OCI-LY1 (cell line): ENCODE measurements around the gene ZNF688.
A peak's percentile ranks its signal among the peaks of the same experiment; 100 is the strongest.

Source experiments
- H2AFZ ChIP-seq: fragments of 200-600 bp; sonication (generic), shearing (Covaris generic); 2 replicates; pipeline ENCODE4 v1.6.0; 2014; ENCODE audit warnings: antibody characterized with exemption, mild to moderate bottlenecking, low read length
- H3F3A ChIP-seq: fragments of 200-600 bp; sonication (generic), shearing (Covaris generic); 2 replicates; pipeline ENCODE4 v1.6.0; 2014; ENCODE audit warnings: mild to moderate bottlenecking, antibody characterized with exemption, low read length, moderate library complexity; ENCODE audit not compliant: insufficient read depth
- H3K27ac ChIP-seq: fragments of 200-600 bp; sonication (generic); 2 replicates; pipeline ENCODE4 v1.5.1; 2014; ENCODE audit warnings: low read length, mixed run types, mild to moderate bottlenecking, low read depth; ENCODE audit not compliant: poor library complexity, severe bottlenecking
- H3K27me3 ChIP-seq: fragments of 200-600 bp; sonication (generic); 2 replicates; pipeline ENCODE4 v1.6.0; 2014; ENCODE audit warnings: antibody characterized with exemption, mild to moderate bottlenecking, low read length, moderate library complexity; ENCODE audit not compliant: insufficient read depth
- H3K36me3 ChIP-seq: fragments of 200-600 bp; sonication (generic); 2 replicates; pipeline ENCODE4 v1.6.1; 2014; ENCODE audit warnings: mild to moderate bottlenecking, antibody characterized with exemption, low read length, moderate library complexity, mixed read lengths; ENCODE audit not compliant: insufficient read depth
- H3K4me1 ChIP-seq: fragments of 200-600 bp; sonication (generic); 2 replicates; pipeline ENCODE4 v1.5.1; 2014; ENCODE audit warnings: mild to moderate bottlenecking, low read length, moderate library complexity; ENCODE audit not compliant: insufficient read depth, severe bottlenecking
- H3K4me2 ChIP-seq: fragments of 200-600 bp; sonication (generic), shearing (Covaris generic); 2 replicates; pipeline ENCODE4 v1.6.1; 2014; ENCODE audit warnings: low read length
- H3K4me3 ChIP-seq: fragments of 200-600 bp; sonication (generic); 2 replicates; pipeline ENCODE4 v1.5.1; 2014; ENCODE audit warnings: low read length, low read depth, mild to moderate bottlenecking, mixed read lengths; ENCODE audit not compliant: poor library complexity, severe bottlenecking
- H3K79me2 ChIP-seq: fragments of 200-600 bp; shearing (Covaris generic); 2 replicates; pipeline ENCODE4 v1.6.1; 2016; ENCODE audit warnings: mixed run types, low read length, mixed read lengths; ENCODE audit not compliant: insufficient read depth
- H3K9ac ChIP-seq: fragments of 200-600 bp; sonication (generic), shearing (Covaris generic); 2 replicates; pipeline ENCODE4 v1.6.1; 2014; ENCODE audit warnings: mild to moderate bottlenecking, low read length, mixed read lengths
- H3K9me2 ChIP-seq: fragments of 200-600 bp; sonication (generic), shearing (Covaris generic); 2 replicates; pipeline ENCODE4 v1.6.1; 2014; ENCODE audit warnings: low read depth, mild to moderate bottlenecking, low read length, mixed read lengths
- H3K9me3 ChIP-seq: fragments of 200-600 bp; shearing (Covaris generic); 2 replicates; pipeline ENCODE4 v1.6.1; 2014; ENCODE audit warnings: low read length, mixed read lengths
- H4K20me1 ChIP-seq: fragments of 200-600 bp; sonication (generic), shearing (Covaris generic); 2 replicates; pipeline ENCODE4 v1.6.0; 2016; ENCODE audit warnings: mild to moderate bottlenecking, low read length; ENCODE audit not compliant: insufficient read depth
- CTCF ChIP-seq: fragments of 200-600 bp; sonication (generic), shearing (Covaris generic); IDR thresholded peaks from 2 replicates; pipeline ENCODE4 v1.5.1; 2017; ENCODE audit warnings: mild to moderate bottlenecking, antibody characterized with exemption, low read length, moderate library complexity, mixed read lengths
- EZH2 ChIP-seq: fragments of 200-600 bp; sonication (generic), shearing (Covaris generic); IDR thresholded peaks from 2 replicates; pipeline ENCODE4 v1.8.0; 2017; ENCODE audit warnings: borderline replicate concordance, mixed run types, mild to moderate bottlenecking, antibody characterized with exemption, low read length, moderate library complexity, mixed read lengths

The ZNF688 gene

GRCh38 chr16:30530163-30531037 is 41.1 kb downstream of the ZNF688 start:
- H3F3A ChIP-seq: peaks cover 4% of the 10 kb centered on the region; the same call in 1 of the 2 replicates
- TF ChIP-seq CTCF: no peak
- TF ChIP-seq EZH2: no peak
- H3K9ac ChIP-seq: no peak overlapping the region
- H3K27ac ChIP-seq: peak overlapping the region; percentile 96
- H3K4me2 ChIP-seq: no peak overlapping the region
- no peaks in the 10 kb centered on the region for H3K9me3 ChIP-seq
- no peaks in the 10 kb centered on the region for H3K9me2 ChIP-seq
- peaks cover 49% of the 10 kb centered on the region for H3K4me1 ChIP-seq
- no peaks in the 10 kb centered on the region for H3K27me3 ChIP-seq
- no peak overlapping the region for H3K4me3 ChIP-seq
- no peaks in the 10 kb centered on the region for H3K79me2 ChIP-seq
- no peak overlapping the region for H2AFZ ChIP-seq
- H4K20me1 ChIP-seq: no peaks in the 10 kb centered on the region
- peaks cover 13% of the 10 kb centered on the region for H3K36me3 ChIP-seq

- H3K9me3 ChIP-seq: no peaks in the 10 kb centered on the region
- H3K9ac ChIP-seq: peak overlapping the region; percentile 5; the same call in 1 of the 2 replicates
- TF ChIP-seq CTCF (no peak), EZH2 (no peak)
- H3K9me2 ChIP-seq: no peaks in the 10 kb centered on the region
- H3K79me2 ChIP-seq: no peaks in the 10 kb centered on the region
- no peak overlapping the region for H3K4me3 ChIP-seq
- peak overlapping the region; percentile 96 for H3K27ac ChIP-seq
- peaks cover 53% of the 10 kb centered on the region for H3K4me1 ChIP-seq
- no peaks in the 10 kb centered on the region for H4K20me1 ChIP-seq
- no peak overlapping the region for H3K4me2 ChIP-seq
- no peak overlapping the region for H2AFZ ChIP-seq
- peaks cover 4% of the 10 kb centered on the region; the same call in 1 of the 2 replicates for H3F3A ChIP-seq
- peaks cover 13% of the 10 kb centered on the region for H3K36me3 ChIP-seq
- no peaks in the 10 kb centered on the region for H3K27me3 ChIP-seq
These were observed 42.6 kb downstream of the ZNF688 start for GRCh38 chr16:30528799-30529457.

- TF ChIP-seq CTCF: no peak
- TF ChIP-seq EZH2: no peak
- H3K36me3 ChIP-seq: peaks cover 12% of the 10 kb centered on the region
- no peaks in the 10 kb centered on the region for H3K9me2 ChIP-seq
- H3K9me3 ChIP-seq: no peaks in the 10 kb centered on the region
- H2AFZ ChIP-seq: no peak overlapping the region
- H3F3A ChIP-seq: peaks cover 4% of the 10 kb centered on the region; the same call in 1 of the 2 replicates
- no peaks in the 10 kb centered on the region for H3K79me2 ChIP-seq
- no peaks in the 10 kb centered on the region for H3K27me3 ChIP-seq
- no peaks in the 10 kb centered on the region for H4K20me1 ChIP-seq
- H3K4me1 ChIP-seq: peaks cover 55% of the 10 kb centered on the region
- peak overlapping the region; percentile 70 for H3K4me3 ChIP-seq
- peak overlapping the region; percentile 96 for H3K27ac ChIP-seq
- peak overlapping the region; percentile 99 for H3K4me2 ChIP-seq
- H3K9ac ChIP-seq: peak overlapping the region; percentile 88
These were observed 43.8 kb downstream of the ZNF688 start for GRCh38 chr16:30527635-30528178.
